ENCODE results near the gene TMEM267.
"Not testable (repeated sequence)": the region's sequence is repeated elsewhere in the genome, so short reads cannot be mapped to it uniquely, and the experiment has no call there.

TMEM267 gene

GRCh38 chr5:43482490-43483297 lies 971 bp downstream of the TMEM267 start:
- peak overlapping the region; percentile 93 for H3K27ac ChIP-seq
- TF ChIP-seq CTCF (conservative IDR thresholded peaks at IDR 0.05) = no peak

- TF ChIP-seq CTCF (conservative IDR thresholded peaks at IDR 0.05) = no peak; the same call in 1 of the 2 replicates
- no peak overlapping the region for H3K27ac ChIP-seq
Measured at GRCh38 chr5:43469671-43470391, 13.8 kb downstream of the TMEM267 start.

GRCh38 chr5:43467100-43467499 lies 16.6 kb downstream of the TMEM267 start:
- no peak overlapping the region for H3K27ac ChIP-seq
- TF ChIP-seq CTCF (conservative IDR thresholded peaks at IDR 0.05) = no peak

GRCh38 chr5:43465455-43465854 lies 18.2 kb downstream of the TMEM267 start:
- H3K27ac ChIP-seq = not testable (repeated sequence)

- no peak for TF ChIP-seq CTCF (conservative IDR thresholded peaks at IDR 0.05)
- H3K27ac ChIP-seq = no peak overlapping the region
Measured at GRCh38 chr5:43461066-43461465, 22.6 kb downstream of the TMEM267 start.

GRCh38 chr5:43456556-43456955 lies 27.1 kb downstream of the TMEM267 start:
- no peak overlapping the region for H3K27ac ChIP-seq
- no peak for TF ChIP-seq CTCF (conservative IDR thresholded peaks at IDR 0.05)

GRCh38 chr5:43441575-43441974 lies 42.1 kb downstream of the TMEM267 start:
- H3K27ac ChIP-seq = not testable (repeated sequence)

- H3K27ac ChIP-seq = no peak overlapping the region
- TF ChIP-seq CTCF (conservative IDR thresholded peaks at IDR 0.05) = no peak
Measured at GRCh38 chr5:43437062-43437660, 46.5 kb downstream of the TMEM267 start.
